Hematopoietic multipotent progenitor cell treated with erythropoietin and hydrocortisone succinate and interleukin-3 and kit ligand, for 4 days (in vitro differentiated cells): Measurements from ENCODE around the gene CISD1.
"Not testable (repeated sequence)": the region's sequence is repeated elsewhere in the genome, so short reads cannot be mapped to it uniquely, and the experiment has no call there.

Experiments used
- DNase-seq: peaks from one replicate; pipeline ENCODE4 v3.0.0-alpha.2; 2015

CISD1 gene

DNA sequence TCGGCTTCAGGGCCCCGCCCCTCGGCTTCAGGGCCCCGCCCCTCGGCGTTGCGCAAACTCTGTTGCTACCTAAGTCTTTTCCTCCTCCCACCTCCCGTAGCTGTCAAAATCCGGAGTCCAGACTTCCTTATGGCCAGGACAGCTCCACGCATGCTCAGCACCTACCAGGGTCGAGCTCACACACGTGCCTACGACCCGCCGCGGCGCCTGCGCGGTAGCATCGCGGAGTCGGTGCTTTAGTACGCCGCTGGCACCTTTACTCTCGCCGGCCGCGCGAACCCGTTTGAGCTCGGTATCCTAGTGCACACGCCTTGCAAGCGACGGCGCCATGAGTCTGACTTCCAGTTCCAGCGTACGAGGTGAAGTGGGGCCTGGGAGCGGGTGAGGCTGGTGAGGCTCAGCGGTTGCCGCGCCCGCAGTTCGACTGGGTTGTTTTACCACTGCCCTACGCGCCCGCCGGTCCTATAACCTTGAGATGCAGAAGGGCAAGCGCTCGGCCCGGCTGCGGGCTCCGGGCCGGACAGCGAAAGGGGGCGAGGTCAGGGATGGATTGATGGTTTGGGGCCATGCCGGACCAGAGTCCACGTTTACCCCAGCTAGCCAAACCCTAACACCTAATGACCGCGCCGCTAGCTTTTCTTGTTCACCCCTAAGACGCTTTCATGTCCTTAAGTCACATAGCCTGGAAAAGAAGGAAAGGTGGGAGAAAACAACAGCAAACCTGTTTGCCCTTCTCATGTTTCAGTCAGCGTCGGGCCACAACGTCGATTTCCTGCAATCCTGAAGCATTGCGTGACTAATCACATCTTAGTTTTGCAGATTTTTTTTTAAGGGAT is at the start of gene CISD1:
TSS of gene CISD1 (plus strand) at position 217 of the 836 bp plus-strand sequence. CDS start at position 329, 112 bp downstream.
- peak; percentile 99 for DNase-seq

DNA sequence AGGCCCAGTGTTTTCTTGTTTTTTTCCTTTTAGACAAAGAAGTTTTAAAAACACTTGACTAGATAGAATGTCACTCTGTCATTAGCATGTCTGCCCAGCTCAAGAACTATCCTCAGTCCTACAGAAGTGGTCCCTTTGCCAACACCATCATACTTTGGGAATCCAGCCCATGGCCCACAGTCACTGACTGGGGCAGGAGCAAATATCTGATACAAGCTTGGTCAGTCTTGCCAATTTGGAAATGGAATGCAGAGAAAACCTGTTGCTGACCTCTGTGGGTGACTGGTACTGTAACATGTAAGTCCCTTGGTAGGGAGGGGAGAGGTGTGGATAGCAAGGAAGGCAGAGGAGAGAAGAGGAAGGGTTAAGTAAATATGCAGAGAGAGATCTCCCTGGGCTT is 49.1 kb upstream of the CISD1 start:
- DNase-seq, result no peak

DNA sequence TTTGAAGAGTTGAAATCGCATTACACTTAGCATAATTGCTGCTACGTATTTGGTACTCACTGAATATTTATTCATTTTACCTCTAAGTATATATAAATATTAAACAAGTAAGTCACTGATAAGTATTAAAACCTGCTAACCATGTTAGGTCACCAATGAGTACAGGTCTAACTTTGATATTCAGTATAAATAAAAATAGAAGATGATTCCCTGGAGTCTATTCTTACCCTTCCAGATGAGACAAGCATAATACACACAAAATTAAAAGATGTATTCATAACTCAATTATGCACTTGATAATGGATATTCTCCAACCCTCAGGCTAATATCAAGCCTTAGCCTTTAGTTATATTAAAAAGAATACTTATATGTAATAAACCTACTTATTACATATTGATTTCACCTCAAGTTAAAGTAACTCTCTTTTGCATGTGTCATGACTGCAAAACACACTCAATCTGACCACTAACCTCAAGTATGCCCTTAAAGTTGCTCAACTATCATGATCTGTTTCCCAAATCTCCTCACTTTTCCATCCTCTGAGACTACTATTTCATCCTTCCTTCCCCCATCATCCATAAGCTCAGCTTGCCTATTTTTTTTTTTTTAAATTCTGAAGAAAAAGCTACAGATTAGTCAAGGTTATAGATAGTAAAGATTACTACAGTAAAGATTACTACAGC is 48.1 kb upstream of the CISD1 start:
- DNase-seq, result no peak

DNA sequence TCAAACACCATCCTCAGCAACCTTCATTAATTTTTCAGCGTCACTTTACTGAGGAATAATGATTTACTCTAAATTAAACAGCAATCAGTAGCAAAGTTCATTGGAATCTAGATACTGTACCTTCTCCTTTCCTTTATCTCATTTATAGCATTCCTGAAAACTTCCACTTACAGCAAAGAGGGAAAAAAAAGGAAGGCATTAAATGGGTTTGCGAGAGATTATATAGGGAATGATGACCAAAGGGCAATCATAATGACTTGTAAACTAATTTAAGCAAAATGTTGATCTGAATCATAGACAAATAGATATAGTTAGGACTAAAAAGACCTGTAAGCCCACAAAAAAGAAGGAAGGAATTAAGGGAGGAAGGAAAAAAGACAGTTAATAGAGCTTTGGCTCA is 43.3 kb upstream of the CISD1 start:
- no peak for DNase-seq

DNA sequence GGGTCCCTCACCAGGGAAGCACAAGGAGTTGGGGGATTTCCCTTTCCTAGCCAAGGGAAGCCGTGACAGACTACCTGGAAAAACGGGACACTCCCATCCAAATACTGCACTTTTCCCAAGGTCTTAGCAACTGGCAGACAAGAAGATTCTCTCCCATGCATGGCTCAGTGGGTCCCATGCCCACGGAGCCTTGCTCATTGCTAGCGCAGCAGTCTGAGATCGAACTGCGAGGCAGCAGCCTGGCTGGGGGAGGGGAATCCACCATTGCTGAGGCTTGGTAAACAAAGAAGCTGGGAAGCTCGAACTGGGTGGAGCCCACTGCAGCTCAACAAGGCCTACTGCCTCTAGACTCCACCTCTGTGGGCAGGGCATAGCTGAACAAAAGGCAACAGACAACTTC is 39.1 kb upstream of the CISD1 start:
- DNase-seq, result not testable (repeated sequence)

DNA sequence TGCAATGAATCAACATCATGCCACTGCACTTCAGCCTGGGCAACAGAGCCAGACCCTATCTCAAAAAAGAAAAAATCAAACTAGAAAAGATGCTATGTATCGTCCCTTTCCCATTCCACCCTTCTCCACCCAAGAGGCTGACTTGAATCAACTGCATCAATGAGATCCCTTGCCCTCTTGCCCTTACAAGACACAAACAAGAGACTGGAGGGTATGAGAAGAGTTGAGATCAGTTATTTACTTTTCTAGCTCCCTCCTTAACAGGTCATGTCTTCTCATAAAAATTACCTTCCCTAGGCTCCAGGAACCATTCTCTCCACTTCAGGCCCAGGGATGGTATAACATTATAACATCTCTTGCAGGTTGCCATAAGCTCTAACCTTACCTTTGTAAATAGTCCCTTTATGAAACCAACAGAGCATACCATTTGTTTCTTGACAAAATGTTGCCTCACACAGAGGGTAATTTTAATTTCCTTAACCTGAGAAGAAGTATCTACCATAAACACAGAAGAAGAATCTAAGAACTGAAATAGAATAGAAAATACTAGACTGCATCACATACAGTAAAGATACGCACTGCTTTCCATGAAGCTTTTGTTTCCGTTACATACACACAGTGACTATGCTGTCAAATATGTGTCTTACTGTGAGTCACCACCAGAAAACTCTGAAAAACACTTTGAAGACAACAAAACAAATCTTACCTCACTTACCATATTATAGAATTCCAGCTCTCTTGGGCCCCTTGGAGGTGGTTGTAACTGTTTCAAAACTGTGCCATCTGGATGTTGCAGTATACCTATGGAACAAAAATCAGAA is 31.7 kb upstream of the CISD1 start:
- no peak for DNase-seq

DNA sequence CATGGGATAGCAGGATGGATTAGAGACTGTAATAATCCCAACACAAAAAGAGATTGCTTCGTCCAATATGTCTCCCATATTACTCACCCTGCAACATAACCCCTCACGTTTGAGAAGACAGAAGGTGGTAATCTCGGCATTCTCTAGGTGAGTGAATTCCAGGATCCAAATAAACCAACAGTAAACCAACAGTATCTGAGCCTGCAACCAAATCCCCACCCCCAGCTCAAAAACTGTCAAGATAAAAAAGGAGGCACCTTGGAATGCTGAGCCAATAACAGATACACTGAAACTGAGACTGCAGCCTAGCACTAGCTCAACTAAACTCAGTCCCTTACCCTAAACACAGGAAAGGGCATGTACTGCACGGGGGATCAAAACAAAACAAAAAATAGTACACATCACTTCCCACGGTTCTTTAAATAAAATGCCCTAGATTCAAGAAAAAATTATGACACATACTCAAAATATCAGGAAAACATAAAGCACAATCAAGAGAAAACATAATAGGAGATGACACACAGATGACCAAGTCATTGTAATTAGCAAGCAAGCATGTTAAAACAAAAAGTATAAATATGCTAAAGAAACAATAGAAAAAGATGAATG is 29.3 kb upstream of the CISD1 start:
- no peak for DNase-seq

DNA sequence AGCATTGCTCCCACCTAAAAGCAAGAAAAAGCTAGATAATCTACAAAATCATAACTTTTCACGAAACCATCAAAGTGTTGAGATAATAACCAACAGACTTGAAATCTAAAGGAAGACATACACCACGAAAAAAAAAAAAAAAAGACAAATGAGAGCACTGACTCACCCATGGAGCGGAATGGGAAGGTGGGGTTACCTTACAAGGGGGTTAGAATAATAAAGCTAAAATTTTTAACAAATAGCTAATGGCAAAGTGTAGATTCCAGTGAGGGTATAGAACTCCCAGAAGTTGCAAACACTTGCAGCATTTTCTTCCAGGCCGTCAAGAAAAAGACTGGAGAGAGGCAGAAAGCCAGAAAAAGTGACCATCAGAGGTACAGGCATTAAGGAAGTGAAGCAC is 28.4 kb upstream of the CISD1 start:
- no peak for DNase-seq

DNA sequence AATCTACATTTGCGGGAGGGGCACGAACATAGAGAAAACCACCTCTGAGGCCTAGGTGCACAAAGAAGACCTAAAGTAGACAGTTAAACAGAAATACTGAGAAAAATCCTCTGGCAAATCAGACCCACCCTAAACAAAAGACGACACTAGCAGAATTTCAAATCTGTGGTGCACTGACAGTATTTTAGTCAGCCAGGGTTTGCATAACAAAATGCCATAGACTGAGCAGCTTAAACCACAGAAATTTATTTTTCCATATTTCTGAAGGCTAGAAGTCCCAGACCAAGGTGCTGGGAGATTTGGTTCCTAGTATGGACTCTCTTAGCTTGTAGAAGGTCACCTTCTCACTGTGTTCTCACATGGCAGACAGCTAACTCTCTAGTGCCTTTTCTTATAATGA is 27.6 kb upstream of the CISD1 start:
- no peak for DNase-seq

DNA sequence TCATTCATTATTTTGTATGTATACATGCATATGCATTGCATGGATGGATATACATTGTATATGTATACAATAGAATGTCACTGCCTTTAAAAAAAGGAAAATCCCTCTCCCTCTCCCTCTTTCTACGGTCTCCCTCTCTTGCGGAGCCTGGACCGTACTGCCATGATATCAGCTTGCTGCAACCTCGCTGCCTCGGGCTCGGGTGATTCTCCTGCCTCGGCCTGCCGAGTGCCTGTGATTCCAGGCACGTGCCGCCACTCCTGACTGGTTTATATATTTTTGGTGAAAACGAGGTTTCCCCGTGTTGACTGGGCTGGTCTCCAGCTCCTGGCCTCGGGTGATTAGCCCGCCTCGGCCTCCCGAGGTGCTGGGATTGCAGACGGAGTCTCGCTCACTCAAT is 25.7 kb upstream of the CISD1 start:
- no peak for DNase-seq

DNA sequence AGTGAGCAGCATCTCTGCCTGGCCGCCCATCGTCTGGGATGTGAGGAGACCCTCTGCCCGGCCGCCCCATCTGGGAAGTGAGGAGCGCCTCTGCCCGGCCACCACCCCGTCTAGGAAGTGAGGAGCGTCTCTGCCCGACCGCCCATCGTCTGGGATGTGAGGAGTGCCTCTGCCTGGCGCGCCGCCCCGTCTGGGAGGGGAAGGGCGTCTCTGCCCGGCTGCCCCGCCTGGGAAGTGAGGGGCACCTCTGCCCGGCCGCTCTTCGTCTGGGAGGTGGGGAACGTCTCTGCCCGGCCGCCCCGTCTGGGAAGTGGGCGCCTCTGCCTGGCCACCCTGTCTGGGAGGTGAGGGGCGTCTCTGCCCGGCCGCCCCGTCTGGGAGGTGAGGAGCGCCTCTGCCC is 25.2 kb upstream of the CISD1 start:
- not testable (repeated sequence) for DNase-seq

DNA sequence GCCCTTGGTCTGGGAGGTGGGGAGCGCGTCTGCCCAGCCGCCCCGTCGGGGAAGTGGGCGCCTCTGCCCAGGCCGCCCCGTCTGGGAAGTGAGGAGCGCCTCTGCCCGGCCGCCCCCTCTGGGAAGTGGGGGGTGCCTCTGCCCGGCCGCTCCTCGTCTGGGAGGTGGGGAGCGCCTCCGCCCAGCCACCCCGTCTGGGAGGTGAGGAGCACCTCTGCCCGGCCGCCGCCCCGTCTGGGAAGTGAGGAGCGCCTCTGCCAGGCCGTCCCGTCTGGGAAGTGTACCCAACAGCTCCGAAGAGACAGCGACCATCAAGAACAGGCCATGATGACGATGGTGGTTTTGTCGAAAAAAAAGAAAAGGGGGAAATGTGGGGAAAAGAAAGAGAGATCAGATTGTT is 24.7 kb upstream of the CISD1 start:
- DNase-seq, result not testable (repeated sequence)

DNA sequence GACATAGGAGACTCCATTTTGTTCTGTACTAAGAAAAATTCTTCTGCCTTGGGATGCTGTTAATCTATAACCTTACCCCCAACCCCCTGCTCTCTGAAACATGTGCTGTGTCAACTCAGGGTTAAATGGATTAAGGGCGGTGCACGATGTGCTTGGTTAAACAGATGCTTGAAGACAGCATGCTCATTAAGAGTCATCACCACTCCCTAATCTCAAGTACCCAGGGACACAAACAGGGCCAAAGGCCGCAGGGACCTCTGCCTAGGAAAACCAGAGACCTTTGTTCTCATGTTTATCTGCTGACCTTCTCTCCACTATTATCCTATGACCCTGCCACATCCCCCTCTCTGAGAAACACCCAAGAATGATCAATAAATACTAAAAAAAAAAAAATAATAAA is 24.3 kb upstream of the CISD1 start:
- DNase-seq, result not testable (repeated sequence)

DNA sequence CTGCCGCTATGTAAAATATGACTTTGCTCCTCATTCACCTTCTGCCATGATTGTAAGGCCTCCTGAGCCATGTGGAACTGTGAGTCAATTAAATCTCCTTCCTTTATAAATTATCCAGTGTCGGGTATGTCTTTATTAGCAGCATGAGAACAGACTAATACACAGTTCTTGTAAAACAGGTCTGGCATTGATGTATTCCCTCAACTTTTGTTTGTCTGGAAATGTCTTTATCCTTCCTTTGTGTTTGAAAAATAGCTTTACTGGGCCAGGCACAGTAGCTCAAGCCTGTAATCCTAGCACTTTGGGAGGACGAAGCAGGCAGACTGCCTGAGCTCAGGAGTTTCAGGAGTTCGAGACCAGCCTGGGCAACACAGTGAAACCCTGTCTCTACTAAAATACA is 15.8 kb upstream of the CISD1 start:
- no peak for DNase-seq

DNA sequence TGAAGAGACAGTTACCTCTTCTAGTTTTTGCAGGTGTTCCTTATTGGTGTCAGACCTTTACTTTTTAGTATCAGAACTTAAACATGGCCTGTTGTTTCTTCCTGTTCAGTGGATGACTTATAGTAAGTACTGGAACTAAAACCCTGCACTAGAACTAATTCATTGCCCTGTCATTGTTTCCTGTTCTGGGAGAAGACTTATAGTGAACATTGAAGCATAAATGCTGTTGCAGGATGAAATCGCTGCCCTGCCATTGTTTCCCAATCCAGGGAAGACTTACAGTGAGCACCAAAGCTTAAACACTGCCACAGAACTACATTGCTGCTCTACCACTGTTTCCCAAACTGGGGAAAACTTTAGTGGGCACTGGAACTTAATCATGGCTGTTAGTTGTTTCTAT is 14.3 kb upstream of the CISD1 start:
- no peak for DNase-seq

DNA sequence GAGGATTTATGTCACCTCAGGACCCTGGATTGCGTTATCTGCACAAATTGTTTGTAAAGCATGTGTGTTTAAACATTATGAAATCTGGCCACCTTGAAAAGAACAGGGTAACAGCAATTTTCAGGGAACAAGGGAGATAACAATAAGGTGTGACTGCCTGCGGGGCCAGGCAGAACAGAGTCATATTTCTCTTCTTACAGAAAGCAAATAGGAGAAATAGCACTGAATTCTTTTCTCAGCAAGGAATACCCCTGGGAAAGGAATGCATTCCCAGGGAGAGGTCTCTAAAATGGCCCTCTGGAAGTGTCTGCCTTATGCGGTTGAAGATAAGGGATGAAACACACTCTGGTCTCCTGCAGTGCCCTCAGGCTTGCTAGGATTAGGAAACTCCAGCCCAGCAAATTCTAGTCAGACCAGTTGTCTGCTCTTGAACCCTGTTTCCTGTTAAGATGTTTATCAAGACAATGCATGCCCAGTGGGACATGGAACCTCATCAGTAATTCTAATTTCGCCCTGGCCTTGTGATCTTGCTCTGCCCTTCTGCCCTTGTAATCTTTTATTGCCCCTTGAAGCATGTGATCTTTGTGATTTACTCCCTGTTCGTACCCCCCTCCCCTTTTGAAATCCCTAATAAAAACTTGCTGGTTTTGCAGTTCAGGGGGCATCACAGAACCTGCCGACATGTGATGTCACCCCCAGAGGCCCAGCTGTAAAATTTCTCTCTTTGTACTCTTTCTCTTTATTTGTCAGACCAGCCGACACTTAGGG is 12.8 kb upstream of the CISD1 start:
- DNase-seq, result not testable (repeated sequence)

DNA sequence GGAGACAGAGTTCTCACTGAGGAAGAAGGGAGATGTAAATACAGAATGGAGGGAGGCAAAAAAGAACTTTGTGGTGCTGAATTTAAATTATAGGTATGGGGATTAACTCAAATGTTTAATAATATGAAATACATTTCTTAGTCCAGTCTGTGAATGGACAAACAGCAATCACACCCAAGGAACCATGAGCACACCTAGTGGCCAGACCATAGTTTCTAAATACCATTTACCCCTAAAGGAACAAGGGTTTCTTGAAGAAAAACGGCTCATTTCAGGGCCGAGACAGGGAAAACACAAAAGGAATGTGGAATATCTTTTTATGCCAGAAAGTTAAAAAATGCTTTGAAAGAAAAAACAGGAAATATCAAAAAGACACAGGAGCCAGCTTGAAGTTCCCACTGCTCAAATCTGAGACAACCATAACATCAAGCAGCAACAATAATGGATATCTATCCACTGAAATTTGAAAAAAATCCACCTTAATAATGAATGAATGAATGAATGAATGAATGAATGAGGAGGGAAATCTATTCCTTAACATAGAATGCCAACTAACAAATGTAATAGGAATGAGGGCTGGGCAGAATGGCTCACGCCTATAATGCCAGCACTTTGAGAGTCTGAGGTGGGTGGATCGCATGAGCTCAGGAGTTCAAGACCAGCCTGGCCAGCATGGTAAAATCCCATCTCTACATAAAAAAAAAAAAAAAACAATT is 9.8 kb upstream of the CISD1 start:
- DNase-seq, result no peak

DNA sequence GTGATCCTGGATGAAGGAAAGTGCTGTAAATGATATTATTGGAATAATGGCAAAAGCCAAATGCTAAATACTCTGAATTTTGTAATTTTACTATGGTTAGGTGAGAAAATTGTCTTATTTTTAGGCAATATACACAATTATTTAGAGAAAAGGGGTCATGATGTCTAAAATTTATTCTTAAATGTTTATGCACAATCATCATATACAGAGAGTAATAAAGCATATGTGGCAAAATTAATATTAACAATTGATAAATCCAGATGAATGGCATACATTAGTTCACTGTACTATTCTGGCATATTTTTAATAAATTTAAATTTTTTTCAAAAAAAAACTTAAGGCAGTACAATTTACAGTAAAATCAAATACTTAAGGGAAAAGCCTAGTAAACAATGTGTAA is 8.6 kb upstream of the CISD1 start:
- DNase-seq, result no peak

DNA sequence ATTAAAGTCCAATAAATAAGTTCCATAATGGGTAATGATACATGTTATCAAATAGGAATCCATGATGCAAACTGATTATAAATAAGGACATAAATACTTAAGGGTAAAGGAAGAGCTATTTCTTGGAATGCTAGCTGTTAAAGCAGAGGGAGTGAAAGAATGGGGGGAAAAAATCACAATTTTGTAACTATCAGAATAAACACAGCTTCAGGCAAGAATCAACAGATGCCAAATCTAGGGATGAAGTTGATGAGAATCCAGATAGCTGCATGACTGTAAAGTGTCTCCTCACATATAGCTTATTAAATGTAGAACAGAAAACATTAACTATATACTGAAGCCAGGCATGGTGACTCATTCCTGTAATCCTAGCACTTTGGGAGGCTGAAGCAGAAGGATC is 6.2 kb upstream of the CISD1 start:
- no peak for DNase-seq

DNA sequence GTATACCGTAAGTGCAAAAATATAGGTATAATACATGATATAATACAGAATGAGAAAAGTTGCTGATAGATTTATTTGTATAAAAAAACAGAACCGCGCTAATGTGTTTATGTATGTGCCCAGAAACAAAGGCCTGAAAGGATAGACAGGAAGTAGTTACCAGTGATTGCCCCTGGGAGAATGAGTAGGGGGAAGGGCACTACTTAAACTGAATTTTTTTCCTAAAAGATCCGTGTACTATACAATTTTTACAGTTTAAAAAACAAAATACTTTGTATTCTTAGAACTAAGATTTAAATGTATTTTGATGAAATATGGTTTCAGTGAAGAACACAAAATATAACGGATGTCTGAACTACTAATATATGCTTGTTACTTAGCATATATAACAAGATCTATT is 4.2 kb upstream of the CISD1 start:
- peak; percentile 64 for DNase-seq

DNA sequence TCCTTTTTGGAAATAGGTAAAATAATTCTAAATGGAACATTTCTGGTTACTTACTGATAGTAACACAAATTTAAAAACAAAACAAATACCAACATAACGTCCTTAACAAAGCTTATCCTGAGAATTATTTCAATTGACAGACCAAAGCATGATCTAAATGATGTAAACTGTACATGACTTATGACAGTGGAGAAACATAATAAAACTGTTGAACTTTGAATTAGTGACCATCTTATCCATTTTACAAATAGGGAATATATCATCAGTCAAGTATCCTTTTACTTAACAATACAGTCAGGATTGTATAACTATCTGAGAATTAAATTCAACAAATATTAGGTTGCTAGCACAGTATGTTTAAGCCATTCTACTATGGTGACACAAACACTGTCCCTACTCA is 3.7 kb upstream of the CISD1 start:
- no peak for DNase-seq
